Endothelial cell (in vitro differentiated cells): ENCODE measurements around the gene TEAD1. TPM values are rescaled to one million over a fixed set of nuclear protein-coding genes. Genes with fewer than 3 reads are reported as not detected.

Experiments used
- DNase-seq: peaks from one replicate; pipeline ENCODE4 v3.0.0; 2021; ENCODE audit warnings: low spot score
- H3K27ac Mint-ChIP-seq: one replicate; pipeline ENCODE4 v1.8.0; 2021; ENCODE audit warnings: mixed read lengths, inconsistent platforms; ENCODE audit not compliant: unreplicated experiment
- H3K27me3 Mint-ChIP-seq: one replicate; pipeline ENCODE4 v1.8.0; 2021; ENCODE audit warnings: mild to moderate bottlenecking, moderate library complexity, mixed read lengths, inconsistent platforms; ENCODE audit not compliant: unreplicated experiment
- H3K36me3 Mint-ChIP-seq: one replicate; pipeline ENCODE4 v1.8.0; 2021; ENCODE audit warnings: mild to moderate bottlenecking, low read depth, mixed read lengths, inconsistent platforms; ENCODE audit not compliant: unreplicated experiment
- H3K4me1 Mint-ChIP-seq: one replicate; pipeline ENCODE4 v1.8.0; 2021; ENCODE audit warnings: mild to moderate bottlenecking, mixed read lengths, inconsistent platforms; ENCODE audit not compliant: unreplicated experiment
- H3K4me3 Mint-ChIP-seq: one replicate; pipeline ENCODE4 v1.8.0; 2021; ENCODE audit warnings: mild to moderate bottlenecking, mixed read lengths, inconsistent platforms; ENCODE audit not compliant: unreplicated experiment
- H3K9me3 Mint-ChIP-seq: one replicate; pipeline ENCODE4 v1.8.0; 2021; ENCODE audit warnings: mixed read lengths, inconsistent platforms; ENCODE audit not compliant: unreplicated experiment
- CTCF ChIP-seq: fragments of 200-600 bp; sonication (generic); IDR thresholded peaks from one replicate; pipeline ENCODE4 v1.5.0; 2021; ENCODE audit warnings: antibody characterized with exemption; ENCODE audit not compliant: unreplicated experiment
- total RNA-seq: library from RNA; stranded (reverse); fragmentation: NEBNext Ultra II Directional; extraction: Animal tissue kit (Norgen Biotek cat#: 25700); gene quantifications from one replicate; pipeline ENCODE4 v1.2.1, GENCODE V29; 2021; ENCODE audit not compliant: unreplicated experiment

TEAD1 gene
- total RNA-seq, 1 donor from 2014 or later, result 54.4 TPM

GRCh38 chr11:12675951-12676711 is 1.9 kb downstream of the TEAD1 start:
- Mint-ChIP-seq H3K9me3 (no peaks in the 10 kb centered on the region), H3K4me3 (peak overlapping the region; percentile 98), H3K36me3 (peaks cover 7% of the 10 kb centered on the region), H3K27ac (peak overlapping the region; percentile 98), H3K4me1 (peaks cover 45% of the 10 kb centered on the region), H3K27me3 (peaks cover 8% of the 10 kb centered on the region)
- no peak for TF ChIP-seq CTCF
- no peak for DNase-seq

- Mint-ChIP-seq H3K27ac (peak overlapping the region; percentile 98), H3K4me1 (peaks cover 55% of the 10 kb centered on the region), H3K4me3 (peak overlapping the region; percentile 98), H3K36me3 (peaks cover 10% of the 10 kb centered on the region), H3K27me3 (peaks cover 8% of the 10 kb centered on the region), H3K9me3 (no peaks in the 10 kb centered on the region)
- no peak for TF ChIP-seq CTCF
- DNase-seq, result no peak
These were observed 2.9 kb downstream of the TEAD1 start for GRCh38 chr11:12677131-12677530.

GRCh38 chr11:12678092-12678491 is 3.9 kb downstream of the TEAD1 start:
- no peak overlapping the region for H3K27ac Mint-ChIP-seq
- no peaks in the 10 kb centered on the region for H3K9me3 Mint-ChIP-seq
- no peak for TF ChIP-seq CTCF
- H3K4me3 Mint-ChIP-seq, result peak overlapping the region; percentile 56
- H3K36me3 Mint-ChIP-seq, result peaks cover 14% of the 10 kb centered on the region
- peaks cover 8% of the 10 kb centered on the region for H3K27me3 Mint-ChIP-seq
- DNase-seq, result no peak
- peaks cover 60% of the 10 kb centered on the region for H3K4me1 Mint-ChIP-seq

GRCh38 chr11:12678991-12679390 is 4.8 kb downstream of the TEAD1 start:
- Mint-ChIP-seq H3K36me3 (peaks cover 14% of the 10 kb centered on the region), H3K4me3 (peak overlapping the region; percentile 72), H3K9me3 (no peaks in the 10 kb centered on the region), H3K27me3 (peaks cover 6% of the 10 kb centered on the region), H3K27ac (peak overlapping the region; percentile 61), H3K4me1 (peaks cover 64% of the 10 kb centered on the region)
- TF ChIP-seq CTCF, result no peak
- DNase-seq, result no peak

GRCh38 chr11:12679471-12679870 is 5.2 kb downstream of the TEAD1 start:
- H3K27me3 Mint-ChIP-seq, result peaks cover 6% of the 10 kb centered on the region
- no peak overlapping the region for H3K4me3 Mint-ChIP-seq
- peaks cover 69% of the 10 kb centered on the region for H3K4me1 Mint-ChIP-seq

More at GRCh38 chr11:12679471-12679870, 5.2 kb downstream of the TEAD1 start:
- peaks cover 14% of the 10 kb centered on the region for H3K36me3 Mint-ChIP-seq
- H3K27ac Mint-ChIP-seq, result no peak overlapping the region
- no peaks in the 10 kb centered on the region for H3K9me3 Mint-ChIP-seq
- DNase-seq, result no peak
- no peak for TF ChIP-seq CTCF
